Endodermal cell (in vitro differentiated cells): ENCODE measurements around the gene RASGEF1B. TPM values are rescaled to one million over a fixed set of nuclear protein-coding genes. Genes with fewer than 3 reads are reported as not detected.
"Not testable (repeated sequence)": the region's sequence is repeated elsewhere in the genome, so short reads cannot be mapped to it uniquely, and the experiment has no call there.

Experiments
- DNase-seq: peaks from one replicate; pipeline ENCODE4 v3.0.0-alpha.2; 2017
- H3K27ac ChIP-seq: 2 replicates; pipeline ENCODE4 v1.5.1; 2013; ENCODE audit warnings: mild to moderate bottlenecking, low read depth, low read length, moderate library complexity
- H3K27me3 ChIP-seq: 2 replicates; pipeline ENCODE4 v1.6.1; 2013; ENCODE audit warnings: mild to moderate bottlenecking, low read length, moderate library complexity; ENCODE audit not compliant: insufficient read depth, control insufficient read depth, poor library complexity, severe bottlenecking
- H3K36me3 ChIP-seq: 2 replicates; pipeline ENCODE4 v1.7.0; 2013; ENCODE audit warnings: mild to moderate bottlenecking, low read length, moderate library complexity; ENCODE audit not compliant: control insufficient read depth, insufficient read depth
- H3K4me1 ChIP-seq: one replicate; pipeline ENCODE4 v1.7.0; 2013; ENCODE audit warnings: low read length; ENCODE audit not compliant: control insufficient read depth, insufficient read depth
- H3K4me3 ChIP-seq: 2 replicates; pipeline ENCODE4 v1.5.1; 2013; ENCODE audit warnings: mild to moderate bottlenecking, low read length, moderate library complexity
- H3K9ac ChIP-seq: 2 replicates; pipeline ENCODE4 v1.6.1; 2013; ENCODE audit warnings: mild to moderate bottlenecking, low read length, moderate library complexity; ENCODE audit not compliant: poor library complexity, severe bottlenecking; ENCODE audit errors: extremely low read depth
- H3K9me3 ChIP-seq: 2 replicates; pipeline ENCODE4 v1.6.1; 2013; ENCODE audit warnings: mild to moderate bottlenecking, low read length, moderate library complexity; ENCODE audit not compliant: control insufficient read depth
- H3K27ac Mint-ChIP-seq: 2 replicates; pipeline ENCODE4 v1.8.0; 2020; ENCODE audit warnings: mixed read lengths
- H3K27me3 Mint-ChIP-seq: 2 replicates; pipeline ENCODE4 v1.8.0; 2021; ENCODE audit warnings: mild to moderate bottlenecking, mixed read lengths; ENCODE audit not compliant: insufficient read depth
- H3K36me3 Mint-ChIP-seq: 2 replicates; pipeline ENCODE4 v1.8.0; 2020; ENCODE audit warnings: low read depth, mixed read lengths
- H3K4me1 Mint-ChIP-seq: 2 replicates; pipeline ENCODE4 v1.8.0; 2020; ENCODE audit warnings: mixed read lengths
- H3K4me3 Mint-ChIP-seq: 2 replicates; pipeline ENCODE4 v1.8.0; 2020; ENCODE audit warnings: mild to moderate bottlenecking, moderate library complexity, mixed read lengths
- H3K9me3 Mint-ChIP-seq: 2 replicates; pipeline ENCODE4 v1.8.0; 2020; ENCODE audit warnings: mild to moderate bottlenecking, mixed read lengths
- CTCF ChIP-seq: fragments of 200-600 bp; sonication (generic); conservative IDR thresholded peaks from 2 replicates; pipeline ENCODE4 v1.5.0; 2021; ENCODE audit warnings: antibody characterized with exemption, mild to moderate bottlenecking
- WGBS, 2 experiments: methylation state at CpG; one replicate each; pipeline versions ENCODE4 v1.1.5 to v1.1.7; 2013; ENCODE audit warnings: missing lambda C conversion rate in 2 of 2, mixed read lengths in 1 of 2; ENCODE audit not compliant: insufficient coverage in 1 of 2, insufficient read length in 1 of 2; 5-methylcytosine and 5-hydroxymethylcytosine counted together
- total RNA-seq, 2 donors: library from RNA; stranded (reverse); fragmentation: NEBNext Ultra II Directional in 1 of 2; extraction: Animal tissue kit (Norgen Biotek cat#: 25700) in 1 of 2; gene quantifications; 2 replicates in 1 of 2; 3 replicates in 1 of 2; pipeline ENCODE4 v1.2.1, GENCODE V29; 2021

The RASGEF1B gene
- total RNA-seq, 2 donors from 2014 or later = 15.3 to 26.7 TPM

GRCh38 chr4:81408341-81408740 is 63.4 kb downstream of the RASGEF1B start:
- no peaks in the 10 kb centered on the region for H3K4me1 Mint-ChIP-seq
- Histone ChIP-seq H3K4me3 (no peak overlapping the region), H3K9ac (no peak overlapping the region), H3K27me3 (no peaks in the 10 kb centered on the region), H3K27ac (no peak overlapping the region), H3K4me1 (no peaks in the 10 kb centered on the region), H3K36me3 (no peaks in the 10 kb centered on the region), H3K9me3 (no peaks in the 10 kb centered on the region)
- H3K9me3 Mint-ChIP-seq = no peaks in the 10 kb centered on the region
- H3K36me3 Mint-ChIP-seq = no peaks in the 10 kb centered on the region
- TF ChIP-seq CTCF = no peak
- no peak for DNase-seq
- H3K27ac Mint-ChIP-seq = no peak overlapping the region
- peaks cover 1% of the 10 kb centered on the region for H3K27me3 Mint-ChIP-seq
- 91 to 95% methylated on average over 7 of the region's 7 CpGs for WGBS, 2 experiments
- no peak overlapping the region for H3K4me3 Mint-ChIP-seq

GRCh38 chr4:81407726-81408125 is 64.0 kb downstream of the RASGEF1B start:
- Mint-ChIP-seq H3K36me3 (no peaks in the 10 kb centered on the region), H3K27ac (no peak overlapping the region), H3K4me3 (no peak overlapping the region), H3K4me1 (no peaks in the 10 kb centered on the region), H3K9me3 (no peaks in the 10 kb centered on the region), H3K27me3 (peaks cover 1% of the 10 kb centered on the region)
- Histone ChIP-seq H3K36me3 (no peaks in the 10 kb centered on the region), H3K4me3 (no peak overlapping the region), H3K27ac (no peak overlapping the region), H3K4me1 (no peaks in the 10 kb centered on the region), H3K9ac (no peak overlapping the region), H3K9me3 (no peaks in the 10 kb centered on the region), H3K27me3 (no peaks in the 10 kb centered on the region)
- DNase-seq = no peak
- 90 to 93% methylated on average over 4 of the region's 4 CpGs for WGBS, 2 experiments
- TF ChIP-seq CTCF = no peak

GRCh38 chr4:81406481-81406880 is 65.2 kb downstream of the RASGEF1B start:
- not testable (repeated sequence) for H3K27ac Mint-ChIP-seq, DNase-seq, H3K36me3 Mint-ChIP-seq, H3K4me1 ChIP-seq, H3K27me3 Mint-ChIP-seq, H3K36me3 ChIP-seq, H3K4me1 Mint-ChIP-seq, H3K27me3 ChIP-seq, H3K27ac ChIP-seq, H3K4me3 ChIP-seq, H3K4me3 Mint-ChIP-seq, H3K9ac ChIP-seq, H3K9me3 Mint-ChIP-seq, H3K9me3 ChIP-seq
- 88 to 89% methylated on average over 10 to 13 of the region's 13 CpGs for WGBS, 2 experiments

- DNase-seq = no peak
- H3K9me3 Mint-ChIP-seq = no peaks in the 10 kb centered on the region
- WGBS, 2 experiments = 4% methylated on average over 3 to 4 of the region's 4 CpGs
Measured at GRCh38 chr4:81405900-81406401, 65.8 kb downstream of the RASGEF1B start.

More at GRCh38 chr4:81405900-81406401, 65.8 kb downstream of the RASGEF1B start:
- Mint-ChIP-seq H3K36me3 (no peaks in the 10 kb centered on the region), H3K27me3 (peaks cover 1% of the 10 kb centered on the region), H3K4me1 (no peaks in the 10 kb centered on the region), H3K4me3 (no peak overlapping the region), H3K27ac (no peak overlapping the region)
- Histone ChIP-seq H3K36me3 (no peaks in the 10 kb centered on the region), H3K4me1 (no peaks in the 10 kb centered on the region), H3K9ac (no peak overlapping the region), H3K4me3 (no peak overlapping the region), H3K27ac (no peak overlapping the region), H3K9me3 (no peaks in the 10 kb centered on the region), H3K27me3 (no peaks in the 10 kb centered on the region)
- TF ChIP-seq CTCF = peak; percentile 93
